HepG2 (cell line): ENCODE measurements around the gene MBTD1. TPM values are rescaled to one million over a fixed set of nuclear protein-coding genes. Genes with fewer than 3 reads are reported as not detected.

Experiments
- ASH2L ChIP-seq: fragments of 300-600, 200-600 bp; sonication (generic); IDR thresholded peaks from 2 replicates; pipeline ENCODE4 v1.7.0; 2017; ENCODE audit warnings: low read depth, mild to moderate bottlenecking, moderate library complexity, mixed read lengths, low read length; ENCODE audit not compliant: insufficient read length
- GATAD2A ChIP-seq: IDR thresholded peaks from 2 replicates; pipeline ENCODE4 v1.6.1; 2016
- NR2F1 ChIP-seq, 2 experiments: fragments of 450-650 bp in 1 of 2; formaldehyde crosslinking in 1 of 2; IDR thresholded peaks; 2 replicates each; pipeline versions ENCODE4 v1.5.0 to v1.6.1; 2016 to 2020; ENCODE audit warnings: mild to moderate bottlenecking in 1 of 2, missing compliant biosample characterization in 1 of 2, missing genetic modification reagents in 1 of 2, moderate library complexity in 1 of 2
- PHB2 ChIP-seq: fragments of 450-650 bp; IDR thresholded peaks from 2 replicates; pipeline ENCODE4 v1.6.1; 2018; ENCODE audit not compliant: partially characterized antibody
- PTBP1 ChIP-seq: fragments of 200-400 bp; formaldehyde crosslinking; IDR thresholded peaks from 2 replicates; pipeline ENCODE4 v1.6.1; 2018; ENCODE audit warnings: low read length, low read depth; ENCODE audit not compliant: poor library complexity, severe bottlenecking
- TAF1 ChIP-seq: sonication (generic); formaldehyde crosslinking; IDR thresholded peaks from 2 replicates; pipeline ENCODE4 v1.4.0; 2020; ENCODE audit warnings: missing genetic modification reagents
- ZNF101 ChIP-seq: sonication (generic); formaldehyde crosslinking; IDR thresholded peaks from 2 replicates; pipeline ENCODE4 v1.4.0; 2020; ENCODE audit warnings: mild to moderate bottlenecking, low read depth, missing genetic modification reagents, borderline replicate concordance
- ZNF350 ChIP-seq: sonication (generic); formaldehyde crosslinking; IDR thresholded peaks from 2 replicates; pipeline ENCODE4 v1.4.0; 2020; ENCODE audit warnings: mild to moderate bottlenecking, low read depth, missing genetic modification reagents, borderline replicate concordance
- ZNF605 ChIP-seq: sonication (generic); formaldehyde crosslinking; IDR thresholded peaks from 2 replicates; pipeline ENCODE4 v1.8.0; 2022; ENCODE audit warnings: mild to moderate bottlenecking, missing genetic modification reagents
- ZNF746 ChIP-seq: sonication (generic); formaldehyde crosslinking; IDR thresholded peaks from 2 replicates; pipeline ENCODE4 v1.8.0; 2022; ENCODE audit warnings: mild to moderate bottlenecking, missing genetic modification reagents
- ZNF781 ChIP-seq: sonication (generic); formaldehyde crosslinking; IDR thresholded peaks from 2 replicates; pipeline ENCODE4 v1.5.1; 2020; ENCODE audit warnings: borderline replicate concordance, mild to moderate bottlenecking, missing genetic modification reagents; ENCODE audit errors: not compliant biosample characterization
- ZSCAN29 ChIP-seq: sonication (generic); formaldehyde crosslinking; conservative IDR thresholded peaks from 2 replicates; pipeline ENCODE4 v1.4.0; 2020; ENCODE audit warnings: mild to moderate bottlenecking, missing genetic modification reagents
- polyA plus RNA-seq, 8 experiments: library from polyadenylated mRNA; depleted of rRNA in 3 of 8; stranded (reverse) in 7 of 8; unstranded in 1 of 8; fragments of >200 nt; fragmentation: Illumina TruSeq in 4 of 8; extraction: Trizol in 4 of 8; gene quantifications; 2 replicates each; pipeline versions ENCODE4 v1.2.1 to v1.2.3, GENCODE V29; 2011 to 2016; ENCODE audit warnings: low read depth in 4 of 8, missing spikeins in 1 of 8, mixed read lengths in 1 of 8; ENCODE audit not compliant: insufficient read depth in 1 of 8
- total RNA-seq, 5 experiments: library from RNA; depleted of rRNA; stranded (reverse); fragments of >200 nt; fragmentation: Illumina TruSeq; extraction: Trizol; gene quantifications; 2 replicates each; pipeline ENCODE4 v1.2.3, GENCODE V29; 2016; ENCODE audit warnings: low read depth in 1 of 5
- TF ChIP-seq, protein P1 (sequence below): IDR thresholded peaks from 2 replicates; pipeline ENCODE4 v1.4.0; 2020; ENCODE audit warnings: mild to moderate bottlenecking, missing genetic modification reagents
- TF ChIP-seq, protein P2 (sequence below): IDR thresholded peaks from 2 replicates; pipeline ENCODE4 v1.6.1; 2018; ENCODE audit warnings: missing genetic modification reagents, mild to moderate bottlenecking, missing compliant biosample characterization
- TF ChIP-seq, protein P3 (sequence below): sonication (generic); formaldehyde crosslinking; IDR thresholded peaks from 2 replicates; pipeline ENCODE4 v1.4.0; 2020; ENCODE audit warnings: mild to moderate bottlenecking, missing genetic modification reagents
- TF ChIP-seq, protein P4 (sequence below): IDR thresholded peaks from 2 replicates; pipeline ENCODE4 v1.6.1; 2012; ENCODE audit warnings: low read depth, low read length, improper control_type of control experiment
- TF ChIP-seq, protein P5 (sequence below), 2 experiments: sonication (generic) in 1 of 2; formaldehyde crosslinking in 1 of 2; IDR thresholded peaks; 2 replicates each; pipeline versions ENCODE4 v1.4.0 to v1.6.1; 2018 to 2020; ENCODE audit warnings: missing genetic modification reagents in 2 of 2, borderline replicate concordance in 1 of 2, low read depth in 1 of 2, mild to moderate bottlenecking in 1 of 2, missing biosample characterization in 1 of 2

Gene MBTD1
- total and polyA plus RNA-seq, 2 of the 13 experiments (the other 11 are each of a cell fraction or from before 2014, with no cell fraction given) = 20.9 TPM

DNA sequence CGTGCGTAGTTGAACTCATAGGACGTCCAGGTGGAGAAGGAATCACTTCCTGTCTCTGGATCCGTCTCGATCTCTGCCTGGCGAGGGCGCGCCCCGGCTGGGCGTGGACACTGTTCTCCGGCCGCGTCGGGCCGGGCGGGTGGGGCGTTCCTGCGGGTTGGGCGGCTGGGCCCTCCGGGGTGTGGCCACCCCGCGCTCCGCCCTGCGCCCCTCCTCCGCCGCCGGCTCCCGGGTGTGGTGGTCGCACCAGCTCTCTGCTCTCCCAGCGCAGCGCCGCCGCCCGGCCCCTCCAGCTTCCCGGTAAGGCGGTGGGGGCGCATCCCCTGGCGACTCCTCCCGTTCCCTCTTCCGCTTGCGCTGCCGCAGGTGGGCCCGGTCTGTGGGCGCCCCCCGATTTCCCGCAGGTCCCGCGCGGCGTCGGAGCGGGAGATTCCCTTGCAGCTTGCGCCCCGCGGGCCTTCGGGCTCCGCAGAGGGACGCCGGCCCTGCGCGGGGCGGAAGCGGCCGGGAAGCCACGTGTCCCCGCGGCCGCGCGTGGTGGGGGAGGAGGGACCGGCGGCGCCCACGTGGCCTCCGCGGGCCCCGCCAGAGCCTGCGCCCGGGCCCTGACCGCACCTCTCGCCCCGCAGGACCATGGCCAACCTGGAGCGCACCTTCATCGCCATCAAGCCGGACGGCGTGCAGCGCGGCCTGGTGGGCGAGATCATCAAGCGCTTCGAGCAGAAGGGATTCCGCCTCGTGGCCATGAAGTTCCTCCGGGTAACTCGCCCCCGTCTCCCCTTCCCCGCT is 93.5 kb downstream of the MBTD1 start, which contains the start of gene NME2 (continued):
- TF ChIP-seq, protein P1, sequence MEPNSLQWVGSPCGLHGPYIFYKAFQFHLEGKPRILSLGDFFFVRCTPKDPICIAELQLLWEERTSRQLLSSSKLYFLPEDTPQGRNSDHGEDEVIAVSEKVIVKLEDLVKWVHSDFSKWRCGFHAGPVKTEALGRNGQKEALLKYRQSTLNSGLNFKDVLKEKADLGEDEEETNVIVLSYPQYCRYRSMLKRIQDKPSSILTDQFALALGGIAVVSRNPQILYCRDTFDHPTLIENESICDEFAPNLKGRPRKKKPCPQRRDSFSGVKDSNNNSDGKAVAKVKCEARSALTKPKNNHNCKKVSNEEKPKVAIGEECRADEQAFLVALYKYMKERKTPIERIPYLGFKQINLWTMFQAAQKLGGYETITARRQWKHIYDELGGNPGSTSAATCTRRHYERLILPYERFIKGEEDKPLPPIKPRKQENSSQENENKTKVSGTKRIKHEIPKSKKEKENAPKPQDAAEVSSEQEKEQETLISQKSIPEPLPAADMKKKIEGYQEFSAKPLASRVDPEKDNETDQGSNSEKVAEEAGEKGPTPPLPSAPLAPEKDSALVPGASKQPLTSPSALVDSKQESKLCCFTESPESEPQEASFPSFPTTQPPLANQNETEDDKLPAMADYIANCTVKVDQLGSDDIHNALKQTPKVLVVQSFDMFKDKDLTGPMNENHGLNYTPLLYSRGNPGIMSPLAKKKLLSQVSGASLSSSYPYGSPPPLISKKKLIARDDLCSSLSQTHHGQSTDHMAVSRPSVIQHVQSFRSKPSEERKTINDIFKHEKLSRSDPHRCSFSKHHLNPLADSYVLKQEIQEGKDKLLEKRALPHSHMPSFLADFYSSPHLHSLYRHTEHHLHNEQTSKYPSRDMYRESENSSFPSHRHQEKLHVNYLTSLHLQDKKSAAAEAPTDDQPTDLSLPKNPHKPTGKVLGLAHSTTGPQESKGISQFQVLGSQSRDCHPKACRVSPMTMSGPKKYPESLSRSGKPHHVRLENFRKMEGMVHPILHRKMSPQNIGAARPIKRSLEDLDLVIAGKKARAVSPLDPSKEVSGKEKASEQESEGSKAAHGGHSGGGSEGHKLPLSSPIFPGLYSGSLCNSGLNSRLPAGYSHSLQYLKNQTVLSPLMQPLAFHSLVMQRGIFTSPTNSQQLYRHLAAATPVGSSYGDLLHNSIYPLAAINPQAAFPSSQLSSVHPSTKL (CRISPR knock-in tag) = peak; percentile 17
- TF ChIP-seq, protein P2, sequence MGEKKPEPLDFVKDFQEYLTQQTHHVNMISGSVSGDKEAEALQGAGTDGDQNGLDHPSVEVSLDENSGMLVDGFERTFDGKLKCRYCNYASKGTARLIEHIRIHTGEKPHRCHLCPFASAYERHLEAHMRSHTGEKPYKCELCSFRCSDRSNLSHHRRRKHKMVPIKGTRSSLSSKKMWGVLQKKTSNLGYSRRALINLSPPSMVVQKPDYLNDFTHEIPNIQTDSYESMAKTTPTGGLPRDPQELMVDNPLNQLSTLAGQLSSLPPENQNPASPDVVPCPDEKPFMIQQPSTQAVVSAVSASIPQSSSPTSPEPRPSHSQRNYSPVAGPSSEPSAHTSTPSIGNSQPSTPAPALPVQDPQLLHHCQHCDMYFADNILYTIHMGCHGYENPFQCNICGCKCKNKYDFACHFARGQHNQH = peak; percentile 88
- peak; percentile 11 for TF ChIP-seq ASH2L
- TF ChIP-seq NR2F1 (CRISPR knock-in tag; IDR thresholded peaks at IDR 0.05) = no peak
- peak; percentile 59 for TF ChIP-seq ZNF781
- TF ChIP-seq, protein P3, sequence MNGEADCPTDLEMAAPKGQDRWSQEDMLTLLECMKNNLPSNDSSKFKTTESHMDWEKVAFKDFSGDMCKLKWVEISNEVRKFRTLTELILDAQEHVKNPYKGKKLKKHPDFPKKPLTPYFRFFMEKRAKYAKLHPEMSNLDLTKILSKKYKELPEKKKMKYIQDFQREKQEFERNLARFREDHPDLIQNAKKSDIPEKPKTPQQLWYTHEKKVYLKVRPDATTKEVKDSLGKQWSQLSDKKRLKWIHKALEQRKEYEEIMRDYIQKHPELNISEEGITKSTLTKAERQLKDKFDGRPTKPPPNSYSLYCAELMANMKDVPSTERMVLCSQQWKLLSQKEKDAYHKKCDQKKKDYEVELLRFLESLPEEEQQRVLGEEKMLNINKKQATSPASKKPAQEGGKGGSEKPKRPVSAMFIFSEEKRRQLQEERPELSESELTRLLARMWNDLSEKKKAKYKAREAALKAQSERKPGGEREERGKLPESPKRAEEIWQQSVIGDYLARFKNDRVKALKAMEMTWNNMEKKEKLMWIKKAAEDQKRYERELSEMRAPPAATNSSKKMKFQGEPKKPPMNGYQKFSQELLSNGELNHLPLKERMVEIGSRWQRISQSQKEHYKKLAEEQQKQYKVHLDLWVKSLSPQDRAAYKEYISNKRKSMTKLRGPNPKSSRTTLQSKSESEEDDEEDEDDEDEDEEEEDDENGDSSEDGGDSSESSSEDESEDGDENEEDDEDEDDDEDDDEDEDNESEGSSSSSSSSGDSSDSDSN (CRISPR knock-in tag) = peak; percentile 80
- no peak for TF ChIP-seq ZNF746
- TF ChIP-seq PTBP1 = no peak
- TF ChIP-seq ZSCAN29 (CRISPR knock-in tag) = no peak
- no peak for TF ChIP-seq ZNF101 (CRISPR knock-in tag)
- peak; percentile 34; the same call in 1 of the 2 replicates for TF ChIP-seq GATAD2A (CRISPR knock-in tag)
- TF ChIP-seq, protein P4, sequence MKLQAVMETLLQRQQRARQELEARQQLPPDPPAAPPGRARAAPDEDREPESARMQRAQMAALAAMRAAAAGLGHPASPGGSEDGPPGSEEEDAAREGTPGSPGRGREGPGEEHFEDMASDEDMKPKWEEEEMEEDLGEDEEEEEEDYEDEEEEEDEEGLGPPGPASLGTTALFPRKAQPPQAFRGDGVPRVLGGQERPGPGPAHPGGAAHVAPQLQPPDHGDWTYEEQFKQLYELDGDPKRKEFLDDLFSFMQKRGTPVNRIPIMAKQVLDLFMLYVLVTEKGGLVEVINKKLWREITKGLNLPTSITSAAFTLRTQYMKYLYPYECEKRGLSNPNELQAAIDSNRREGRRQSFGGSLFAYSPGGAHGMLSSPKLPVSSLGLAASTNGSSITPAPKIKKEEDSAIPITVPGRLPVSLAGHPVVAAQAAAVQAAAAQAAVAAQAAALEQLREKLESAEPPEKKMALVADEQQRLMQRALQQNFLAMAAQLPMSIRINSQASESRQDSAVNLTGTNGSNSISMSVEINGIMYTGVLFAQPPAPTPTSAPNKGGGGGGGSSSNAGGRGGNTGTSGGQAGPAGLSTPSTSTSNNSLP = no peak
- TF ChIP-seq TAF1 (CRISPR knock-in tag) = peak; percentile 88
- no peak for TF ChIP-seq ZNF605 (CRISPR knock-in tag)
- no peak; the same call in 1 of the 2 replicates for TF ChIP-seq ZNF350 (CRISPR knock-in tag)
- TF ChIP-seq PHB2 = no peak
- TF ChIP-seq, protein P5, sequence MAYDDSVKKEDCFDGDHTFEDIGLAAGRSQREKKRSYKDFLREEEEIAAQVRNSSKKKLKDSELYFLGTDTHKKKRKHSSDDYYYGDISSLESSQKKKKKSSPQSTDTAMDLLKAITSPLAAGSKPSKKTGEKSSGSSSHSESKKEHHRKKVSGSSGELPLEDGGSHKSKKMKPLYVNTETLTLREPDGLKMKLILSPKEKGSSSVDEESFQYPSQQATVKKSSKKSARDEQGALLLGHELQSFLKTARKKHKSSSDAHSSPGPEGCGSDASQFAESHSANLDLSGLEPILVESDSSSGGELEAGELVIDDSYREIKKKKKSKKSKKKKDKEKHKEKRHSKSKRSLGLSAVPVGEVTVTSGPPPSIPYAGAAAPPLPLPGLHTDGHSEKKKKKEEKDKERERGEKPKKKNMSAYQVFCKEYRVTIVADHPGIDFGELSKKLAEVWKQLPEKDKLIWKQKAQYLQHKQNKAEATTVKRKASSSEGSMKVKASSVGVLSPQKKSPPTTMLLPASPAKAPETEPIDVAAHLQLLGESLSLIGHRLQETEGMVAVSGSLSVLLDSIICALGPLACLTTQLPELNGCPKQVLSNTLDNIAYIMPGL (CRISPR knock-in tag; IDR thresholded peaks at IDR 0.05; ENCODE audit: borderline replicate concordance in 1 of 2, low read depth in 1 of 2) = no peak
